Transverse colon (tissue), 4 donors: ENCODE data around the gene MMP10.

ENCODE experiments used
- EP300 ChIP-seq: sonication (generic); formaldehyde crosslinking; IDR thresholded peaks from one replicate; pipeline ENCODE4 v1.6.1; 2017; ENCODE audit warnings: antibody characterized with exemption, low read depth
- POLR2A ChIP-seq: fragments of 450-650 bp; IDR thresholded peaks from one replicate; pipeline ENCODE4 v1.6.1; 2016; ENCODE audit warnings: antibody characterized with exemption, mild to moderate bottlenecking, moderate library complexity
- POLR2AphosphoS5 ChIP-seq, 3 donors: sonication (generic); formaldehyde crosslinking; IDR thresholded peaks; one replicate each; pipeline ENCODE4 v1.6.1; 2016; ENCODE audit warnings: antibody characterized with exemption in 3 of 3
- TF ChIP-seq, protein P1 (sequence below), 5 experiments: fragments of 200-600 bp in 3 of 5; fragments of 450-650 bp in 2 of 5; sonication (generic) in 3 of 5; IDR thresholded peaks; 1 replicate in 2 of 5; 2 replicates in 3 of 5; pipeline ENCODE4 v1.5.1; 2016 to 2017; ENCODE audit warnings: antibody characterized with exemption in 5 of 5, inconsistent platforms in 3 of 5, mild to moderate bottlenecking in 2 of 5, moderate library complexity in 1 of 5

DNA sequence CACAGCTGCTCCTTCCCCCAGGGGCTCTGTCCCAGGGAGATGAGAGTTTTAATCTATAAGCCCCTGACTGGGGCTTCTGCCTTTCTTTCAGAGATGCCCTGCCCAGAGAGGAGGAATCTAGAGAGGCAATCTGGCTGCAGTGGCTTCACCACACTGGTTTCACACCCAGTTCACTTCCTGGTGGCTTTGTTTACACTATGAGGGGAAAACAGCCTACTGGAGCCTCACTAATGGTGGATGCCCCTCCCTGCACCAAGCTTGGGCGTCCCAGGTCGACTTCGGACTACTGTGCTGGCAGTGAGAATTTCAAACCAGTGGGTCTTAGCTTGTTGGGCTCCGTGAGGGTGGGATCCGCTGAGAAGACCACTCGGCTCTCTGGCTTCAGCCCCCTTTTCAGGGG lies 39.1 kb upstream of the MMP10 start:
- TF ChIP-seq, protein P1, sequence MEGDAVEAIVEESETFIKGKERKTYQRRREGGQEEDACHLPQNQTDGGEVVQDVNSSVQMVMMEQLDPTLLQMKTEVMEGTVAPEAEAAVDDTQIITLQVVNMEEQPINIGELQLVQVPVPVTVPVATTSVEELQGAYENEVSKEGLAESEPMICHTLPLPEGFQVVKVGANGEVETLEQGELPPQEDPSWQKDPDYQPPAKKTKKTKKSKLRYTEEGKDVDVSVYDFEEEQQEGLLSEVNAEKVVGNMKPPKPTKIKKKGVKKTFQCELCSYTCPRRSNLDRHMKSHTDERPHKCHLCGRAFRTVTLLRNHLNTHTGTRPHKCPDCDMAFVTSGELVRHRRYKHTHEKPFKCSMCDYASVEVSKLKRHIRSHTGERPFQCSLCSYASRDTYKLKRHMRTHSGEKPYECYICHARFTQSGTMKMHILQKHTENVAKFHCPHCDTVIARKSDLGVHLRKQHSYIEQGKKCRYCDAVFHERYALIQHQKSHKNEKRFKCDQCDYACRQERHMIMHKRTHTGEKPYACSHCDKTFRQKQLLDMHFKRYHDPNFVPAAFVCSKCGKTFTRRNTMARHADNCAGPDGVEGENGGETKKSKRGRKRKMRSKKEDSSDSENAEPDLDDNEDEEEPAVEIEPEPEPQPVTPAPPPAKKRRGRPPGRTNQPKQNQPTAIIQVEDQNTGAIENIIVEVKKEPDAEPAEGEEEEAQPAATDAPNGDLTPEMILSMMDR (IDR thresholded peaks at IDR 0.05), result no peak
- no peak for TF ChIP-seq POLR2A
- no peak for TF ChIP-seq EP300
- TF ChIP-seq POLR2AphosphoS5 (IDR thresholded peaks at IDR 0.05), result no peak
